Effector memory CD4-positive, alpha-beta T cell (primary cell): ENCODE data around the gene AK9.

Experiments used
- DNase-seq, 3 donors: peaks; one replicate each; pipeline ENCODE4 v3.0.0-alpha.2; 2020
- H3K27ac ChIP-seq: 2 replicates; pipeline ENCODE4 v1.7.0; 2013; ENCODE audit warnings: mild to moderate bottlenecking, low read length, moderate library complexity; ENCODE audit not compliant: insufficient read depth, poor library complexity, severe bottlenecking
- H3K27me3 ChIP-seq: replicated peaks from 2 replicates; pipeline ENCODE4 v1.7.0; 2013; ENCODE audit warnings: mild to moderate bottlenecking, low read length; ENCODE audit not compliant: insufficient read depth, control insufficient read depth, poor library complexity, severe bottlenecking
- H3K36me3 ChIP-seq: 2 replicates; pipeline ENCODE4 v1.7.0; 2013; ENCODE audit warnings: mild to moderate bottlenecking, low read length, moderate library complexity; ENCODE audit not compliant: control insufficient read depth, insufficient read depth
- H3K4me1 ChIP-seq: 2 replicates; pipeline ENCODE4 v1.7.0; 2013; ENCODE audit warnings: low read length, mild to moderate bottlenecking; ENCODE audit not compliant: control insufficient read depth, insufficient read depth, poor library complexity, severe bottlenecking
- H3K4me3 ChIP-seq: 2 replicates; pipeline ENCODE4 v1.7.0; 2013; ENCODE audit warnings: low read length, low read depth, mild to moderate bottlenecking; ENCODE audit not compliant: insufficient read depth, poor library complexity, severe bottlenecking
- H3K9me3 ChIP-seq: 2 replicates; pipeline ENCODE4 v1.7.0; 2013; ENCODE audit warnings: mild to moderate bottlenecking, low read length, moderate library complexity; ENCODE audit not compliant: control insufficient read depth

Gene AK9

DNA sequence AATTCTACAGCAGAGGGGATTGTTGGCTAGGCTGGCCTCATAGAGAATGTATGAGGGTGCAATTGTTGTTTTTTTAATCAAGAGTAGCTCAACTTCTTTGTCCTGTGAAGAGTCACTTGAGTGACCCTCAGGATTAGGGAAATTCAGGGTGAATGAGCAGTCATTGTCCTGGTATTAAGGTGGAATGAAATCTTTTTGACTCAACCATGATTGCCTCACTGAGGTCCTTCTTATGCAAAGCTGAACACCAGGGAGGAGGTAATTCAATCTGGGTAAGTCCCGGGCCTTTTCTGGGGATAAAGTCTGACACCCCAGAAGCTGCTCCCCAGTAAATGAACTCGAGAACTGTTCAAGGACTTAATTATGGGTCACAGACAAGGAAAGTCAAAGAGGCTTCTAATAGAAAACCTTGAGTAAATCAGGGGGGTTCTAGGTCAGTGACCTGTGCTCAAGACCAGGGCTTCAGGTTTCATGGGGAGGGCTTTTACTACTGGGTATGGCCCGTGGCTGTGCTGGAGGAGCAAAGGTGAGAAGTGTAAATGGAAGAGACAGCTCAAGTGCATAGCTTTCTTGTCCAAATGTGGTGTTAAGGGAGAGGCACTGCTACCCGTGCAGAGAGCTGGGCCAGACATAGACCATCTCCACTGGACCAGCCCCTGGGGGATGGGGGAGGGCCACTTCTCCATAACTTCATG, 182.7 kb downstream of the AK9 start:
- no peak for DNase-seq
- no peaks in the 10 kb centered on the region for H3K36me3 ChIP-seq
- H3K9me3 ChIP-seq = no peaks in the 10 kb centered on the region
- H3K4me1 ChIP-seq = no peaks in the 10 kb centered on the region
- H3K4me3 ChIP-seq = no peak overlapping the region
- no peaks in the 10 kb centered on the region for H3K27me3 ChIP-seq
- H3K27ac ChIP-seq = no peak overlapping the region

DNA sequence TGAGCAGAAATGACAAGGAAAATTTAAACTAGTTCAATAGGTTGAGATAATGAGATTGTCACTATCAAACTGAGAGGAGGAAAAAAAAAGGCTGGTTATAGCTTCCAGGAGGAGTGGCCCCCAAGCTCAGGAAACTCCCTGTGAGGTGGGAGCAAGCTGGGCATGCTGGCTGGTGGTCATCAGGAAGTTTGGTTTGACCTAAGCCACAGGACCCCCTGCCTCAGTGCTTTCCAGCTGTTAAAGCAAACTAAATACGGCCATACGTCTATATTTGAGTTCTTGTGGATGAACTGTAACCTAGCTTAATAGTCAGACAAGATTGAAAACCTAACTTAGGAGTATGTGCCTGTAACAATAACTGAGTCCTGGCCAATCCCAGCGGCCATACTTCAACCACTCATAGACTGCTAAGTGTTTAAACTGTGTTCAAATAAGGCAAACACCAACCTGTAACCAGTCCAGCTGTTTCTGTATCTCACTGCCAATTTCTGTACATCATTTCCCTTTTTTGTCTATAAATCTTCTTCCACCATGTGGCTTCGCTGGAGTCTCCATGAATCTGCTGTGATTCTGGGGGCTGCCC, 183.4 kb downstream of the AK9 start:
- H3K27ac ChIP-seq = no peak overlapping the region
- H3K36me3 ChIP-seq = no peaks in the 10 kb centered on the region
- no peak for DNase-seq
- no peaks in the 10 kb centered on the region for H3K9me3 ChIP-seq
- H3K4me3 ChIP-seq = no peak overlapping the region
- H3K4me1 ChIP-seq = no peaks in the 10 kb centered on the region
- no peaks in the 10 kb centered on the region for H3K27me3 ChIP-seq

GRCh38 chr6:109506841-109507240, 184.2 kb downstream of the AK9 start:
- Histone ChIP-seq H3K27me3 (no peaks in the 10 kb centered on the region), H3K9me3 (no peaks in the 10 kb centered on the region), H3K36me3 (no peaks in the 10 kb centered on the region), H3K4me1 (no peaks in the 10 kb centered on the region), H3K27ac (no peak overlapping the region), H3K4me3 (no peak overlapping the region)
- DNase-seq = no peak

DNA sequence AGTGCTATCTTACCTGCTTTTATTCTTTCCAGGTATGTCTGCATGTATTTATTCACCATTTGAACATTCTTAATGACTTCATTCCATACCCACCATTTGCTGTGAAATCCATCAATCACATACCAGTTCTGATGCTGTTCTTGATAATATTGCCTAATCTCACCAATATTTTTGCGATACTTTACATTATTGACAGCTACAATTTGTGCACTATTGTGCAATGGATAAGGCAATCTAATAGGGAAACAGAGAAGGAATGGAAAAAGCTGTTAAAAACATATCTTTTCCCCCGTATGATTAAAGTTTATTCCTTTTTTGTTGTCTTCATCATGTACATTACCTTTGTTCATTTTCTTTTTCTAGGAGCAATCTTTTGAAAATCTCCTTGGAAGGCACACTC, 184.7 kb downstream of the AK9 start:
- no peak overlapping the region for H3K27ac ChIP-seq
- H3K36me3 ChIP-seq = no peaks in the 10 kb centered on the region
- DNase-seq = no peak
- no peaks in the 10 kb centered on the region for H3K9me3 ChIP-seq
- no peak overlapping the region for H3K4me3 ChIP-seq
- no peaks in the 10 kb centered on the region for H3K4me1 ChIP-seq
- no peaks in the 10 kb centered on the region for H3K27me3 ChIP-seq

DNA sequence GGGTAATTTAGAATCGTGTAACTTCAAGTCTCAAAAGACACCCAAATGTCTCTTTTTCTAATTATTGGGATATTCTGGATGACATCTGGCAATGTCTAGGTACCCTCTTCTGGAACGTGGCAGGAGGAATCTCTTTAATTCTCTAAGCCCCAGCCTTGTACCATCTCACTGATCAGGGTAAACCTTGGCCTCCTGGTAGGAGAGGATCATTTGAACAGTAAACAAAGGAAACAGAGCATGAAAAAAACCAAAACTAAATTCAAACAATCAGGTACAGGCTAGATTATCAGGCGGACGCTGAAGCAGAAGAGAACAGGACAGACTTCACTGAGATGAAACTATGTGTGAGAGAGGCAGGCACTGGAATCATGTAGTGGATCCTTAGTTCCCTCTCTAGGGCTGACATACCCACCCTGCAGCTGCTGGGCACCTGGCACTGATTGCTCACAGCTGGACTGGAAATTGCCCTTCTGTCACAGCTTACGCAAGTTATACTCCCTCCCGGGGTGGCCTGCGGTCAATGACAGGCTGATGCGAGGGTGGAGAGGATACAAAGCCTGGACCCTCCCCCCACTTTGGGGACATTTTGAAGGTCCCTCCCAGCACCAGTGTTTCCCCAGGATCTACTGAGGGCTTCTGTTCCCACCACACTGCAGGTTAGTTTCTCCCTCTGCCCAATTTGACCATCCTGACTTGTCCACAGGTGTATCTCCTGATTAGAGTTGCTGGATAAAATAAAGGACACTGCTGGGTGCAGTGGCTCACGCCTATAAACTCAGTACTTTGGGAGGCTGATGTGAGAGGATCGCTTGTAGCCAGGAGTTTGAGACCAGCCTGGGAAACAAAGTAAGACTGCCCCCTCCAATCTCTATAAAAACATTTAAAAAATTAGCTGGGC, 187.4 kb downstream of the AK9 start:
- Histone ChIP-seq H3K4me3 (no peak overlapping the region), H3K4me1 (no peaks in the 10 kb centered on the region), H3K27ac (no peak overlapping the region), H3K9me3 (no peaks in the 10 kb centered on the region), H3K27me3 (no peaks in the 10 kb centered on the region), H3K36me3 (no peaks in the 10 kb centered on the region)
- DNase-seq = no peak

DNA sequence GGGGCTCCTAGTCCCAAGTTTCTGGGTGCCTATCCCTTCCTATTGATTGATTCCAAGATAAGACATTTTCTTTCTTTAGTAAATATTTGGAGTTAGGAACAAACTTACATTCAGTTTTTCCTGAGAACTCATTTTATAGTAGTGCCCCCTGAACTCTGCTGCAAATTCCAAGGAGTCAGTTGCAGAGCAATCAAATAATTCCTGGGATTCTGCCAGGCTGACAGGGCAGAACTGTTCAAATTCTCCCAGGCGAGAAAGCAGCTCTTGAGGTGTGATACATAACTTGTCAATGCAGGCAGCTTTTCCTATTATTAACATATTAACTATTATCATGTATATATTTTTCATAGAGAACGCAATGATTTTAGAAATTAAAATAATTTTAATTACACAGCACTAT, 192.1 kb downstream of the AK9 start:
- no peak overlapping the region for H3K27ac ChIP-seq
- no peaks in the 10 kb centered on the region for H3K27me3 ChIP-seq
- H3K36me3 ChIP-seq = no peaks in the 10 kb centered on the region
- H3K4me3 ChIP-seq = no peak overlapping the region
- no peaks in the 10 kb centered on the region for H3K4me1 ChIP-seq
- no peaks in the 10 kb centered on the region for H3K9me3 ChIP-seq
- no peak for DNase-seq

- H3K27me3 ChIP-seq = no peaks in the 10 kb centered on the region
- no peak overlapping the region for H3K27ac ChIP-seq
- DNase-seq = no peak
- H3K9me3 ChIP-seq = no peaks in the 10 kb centered on the region
- H3K4me1 ChIP-seq = no peaks in the 10 kb centered on the region
- no peak overlapping the region for H3K4me3 ChIP-seq
- no peaks in the 10 kb centered on the region for H3K36me3 ChIP-seq
These were observed 192.9 kb downstream of the AK9 start for GRCh38 chr6:109498052-109498451.

DNA sequence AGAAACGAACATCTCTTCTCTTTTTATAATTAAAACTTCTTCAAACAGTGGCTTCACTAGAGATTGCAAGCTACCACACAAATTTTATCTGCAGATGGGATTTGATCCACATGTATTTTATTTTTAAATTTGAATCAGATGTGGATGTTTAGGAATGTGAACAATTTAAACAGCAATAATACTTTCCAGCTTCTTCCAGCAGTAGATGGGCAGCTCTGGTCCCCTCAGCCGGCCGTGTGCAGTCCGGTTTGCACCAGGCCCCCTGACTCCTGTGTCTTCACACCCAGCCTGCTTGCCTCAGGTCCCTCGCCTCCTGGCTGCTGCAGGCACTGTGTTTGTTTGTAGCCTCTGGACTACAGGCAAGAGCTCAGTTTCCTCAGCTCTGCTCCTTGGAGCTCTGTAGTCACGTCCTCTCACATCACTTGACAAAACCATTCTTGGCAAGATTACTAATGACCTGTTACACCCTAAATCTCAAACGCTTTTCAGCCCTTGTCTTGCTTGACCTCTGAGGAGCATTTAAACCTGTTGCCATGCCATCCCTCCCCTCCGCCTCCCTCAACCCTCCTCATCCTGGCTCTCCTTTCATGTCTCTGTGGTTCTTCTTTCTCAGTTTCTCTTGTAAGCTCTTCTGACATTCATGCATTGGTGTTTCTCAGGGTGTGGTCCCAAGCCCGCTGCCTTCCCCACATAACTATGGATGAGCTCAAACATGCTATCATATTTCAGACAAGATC, 194.8 kb downstream of the AK9 start:
- Histone ChIP-seq H3K27ac (no peak overlapping the region), H3K27me3 (no peaks in the 10 kb centered on the region), H3K36me3 (no peaks in the 10 kb centered on the region), H3K4me3 (no peak overlapping the region), H3K4me1 (peaks cover 9% of the 10 kb centered on the region), H3K9me3 (no peaks in the 10 kb centered on the region)
- no peak for DNase-seq

- no peak for DNase-seq
- Histone ChIP-seq H3K4me1 (peaks cover 19% of the 10 kb centered on the region), H3K36me3 (no peaks in the 10 kb centered on the region), H3K9me3 (no peaks in the 10 kb centered on the region), H3K4me3 (no peak overlapping the region), H3K27me3 (no peaks in the 10 kb centered on the region), H3K27ac (no peak overlapping the region)
These were observed 197.1 kb downstream of the AK9 start for GRCh38 chr6:109493865-109494264.
